HepG2 (cell line): ENCODE measurements around the gene RUNX2. TPM values are rescaled to one million over a fixed set of nuclear protein-coding genes. Genes with fewer than 3 reads are reported as not detected.
A peak's percentile ranks its signal among the peaks of the same experiment; 100 is the strongest.

Experiments used
- CBX5 ChIP-seq: sonication (generic); formaldehyde crosslinking; IDR thresholded peaks from 2 replicates; pipeline ENCODE4 v1.4.0; 2020; ENCODE audit warnings: missing genetic modification reagents, borderline replicate concordance
- CEBPG ChIP-seq: IDR thresholded peaks from 2 replicates; pipeline ENCODE4 v1.6.1; 2016
- DR1 ChIP-seq: sonication (generic); formaldehyde crosslinking; IDR thresholded peaks from 2 replicates; pipeline ENCODE4 v1.8.0; 2021; ENCODE audit warnings: mild to moderate bottlenecking, missing genetic modification reagents, inconsistent platforms
- HIVEP1 ChIP-seq: sonication (generic); formaldehyde crosslinking; IDR thresholded peaks from 2 replicates; pipeline ENCODE4 v1.4.0; 2020; ENCODE audit warnings: mild to moderate bottlenecking, missing genetic modification reagents
- HNRNPK ChIP-seq: fragments of 200-400 bp; formaldehyde crosslinking; IDR thresholded peaks from 2 replicates; pipeline ENCODE4 v1.6.1; 2018; ENCODE audit warnings: low read length, low read depth, moderate library complexity, mild to moderate bottlenecking; ENCODE audit not compliant: poor library complexity, severe bottlenecking
- KDM3A ChIP-seq: IDR thresholded peaks from 2 replicates; pipeline ENCODE4 v1.6.1; 2018; ENCODE audit warnings: low read depth, missing compliant biosample characterization
- NFRKB ChIP-seq: fragments of 450-650 bp; IDR thresholded peaks from 2 replicates; pipeline ENCODE4 v1.6.1; 2017
- NR1H2 ChIP-seq: sonication (generic); formaldehyde crosslinking; IDR thresholded peaks from 2 replicates; pipeline ENCODE4 v1.8.1; 2022; ENCODE audit warnings: low read depth, missing genetic modification reagents, borderline replicate concordance
- STAT5B ChIP-seq: sonication (generic); formaldehyde crosslinking; IDR thresholded peaks from 2 replicates; pipeline ENCODE4 v1.4.0; 2020; ENCODE audit warnings: missing genetic modification reagents
- TAF1 ChIP-seq: sonication (generic); formaldehyde crosslinking; IDR thresholded peaks from 2 replicates; pipeline ENCODE4 v1.4.0; 2020; ENCODE audit warnings: missing genetic modification reagents
- TEAD3 ChIP-seq: optimal IDR thresholded peaks from 2 replicates; pipeline ENCODE3; 2016; ENCODE audit warnings: borderline replicate concordance
- TOE1 ChIP-seq: sonication (generic); formaldehyde crosslinking; IDR thresholded peaks from 2 replicates; pipeline ENCODE4 v1.4.0; 2020; ENCODE audit warnings: mild to moderate bottlenecking, missing genetic modification reagents
- ZNF232 ChIP-seq: sonication (generic); formaldehyde crosslinking; IDR thresholded peaks from 2 replicates; pipeline ENCODE4 v1.4.0; 2020; ENCODE audit warnings: missing genetic modification reagents, borderline replicate concordance
- ZNF607 ChIP-seq: sonication (generic); formaldehyde crosslinking; IDR thresholded peaks from 2 replicates; pipeline ENCODE4 v1.5.1; 2020; ENCODE audit warnings: missing genetic modification reagents, mild to moderate bottlenecking, borderline replicate concordance
- ZNF616 ChIP-seq: sonication (generic); formaldehyde crosslinking; IDR thresholded peaks from 2 replicates; pipeline ENCODE4 v1.5.0; 2020; ENCODE audit warnings: low read depth, mild to moderate bottlenecking, missing genetic modification reagents
- ZNF660 ChIP-seq: sonication (generic); formaldehyde crosslinking; IDR thresholded peaks from 2 replicates; pipeline ENCODE4 v1.5.1; 2020; ENCODE audit warnings: mild to moderate bottlenecking, low read depth, missing genetic modification reagents, borderline replicate concordance
- ZNF777 ChIP-seq: sonication (generic); formaldehyde crosslinking; IDR thresholded peaks from 2 replicates; pipeline ENCODE4 v1.4.0; 2020; ENCODE audit warnings: missing genetic modification reagents
- ZNF790 ChIP-seq: sonication (generic); formaldehyde crosslinking; IDR thresholded peaks from 2 replicates; pipeline ENCODE4 v1.8.0; 2022; ENCODE audit warnings: missing genetic modification reagents, mild to moderate bottlenecking, borderline replicate concordance
- polyA plus RNA-seq, 8 experiments: library from polyadenylated mRNA; depleted of rRNA in 3 of 8; stranded (reverse) in 7 of 8; unstranded in 1 of 8; fragments of >200 nt; fragmentation: Illumina TruSeq in 4 of 8; extraction: Trizol in 4 of 8; gene quantifications; 2 replicates each; pipeline versions ENCODE4 v1.2.1 to v1.2.3, GENCODE V29; 2011 to 2016; ENCODE audit warnings: low read depth in 4 of 8, missing spikeins in 1 of 8, mixed read lengths in 1 of 8; ENCODE audit not compliant: insufficient read depth in 1 of 8
- total RNA-seq, 5 experiments: library from RNA; depleted of rRNA; stranded (reverse); fragments of >200 nt; fragmentation: Illumina TruSeq; extraction: Trizol; gene quantifications; 2 replicates each; pipeline ENCODE4 v1.2.3, GENCODE V29; 2016; ENCODE audit warnings: low read depth in 1 of 5
- TF ChIP-seq, protein P1 (sequence below): sonication (generic); formaldehyde crosslinking; IDR thresholded peaks from 2 replicates; pipeline ENCODE4 v1.8.0; 2022; ENCODE audit warnings: missing genetic modification reagents, mild to moderate bottlenecking, moderate library complexity, borderline replicate concordance
- TF ChIP-seq, protein P2 (sequence below): sonication (generic); formaldehyde crosslinking; conservative IDR thresholded peaks from 2 replicates; pipeline ENCODE4 v1.4.0; 2020; ENCODE audit warnings: missing genetic modification reagents

Gene RUNX2
- total and polyA plus RNA-seq, 2 of the 13 experiments (the other 11 are each of a cell fraction or from before 2014, with no cell fraction given), result not detected

DNA sequence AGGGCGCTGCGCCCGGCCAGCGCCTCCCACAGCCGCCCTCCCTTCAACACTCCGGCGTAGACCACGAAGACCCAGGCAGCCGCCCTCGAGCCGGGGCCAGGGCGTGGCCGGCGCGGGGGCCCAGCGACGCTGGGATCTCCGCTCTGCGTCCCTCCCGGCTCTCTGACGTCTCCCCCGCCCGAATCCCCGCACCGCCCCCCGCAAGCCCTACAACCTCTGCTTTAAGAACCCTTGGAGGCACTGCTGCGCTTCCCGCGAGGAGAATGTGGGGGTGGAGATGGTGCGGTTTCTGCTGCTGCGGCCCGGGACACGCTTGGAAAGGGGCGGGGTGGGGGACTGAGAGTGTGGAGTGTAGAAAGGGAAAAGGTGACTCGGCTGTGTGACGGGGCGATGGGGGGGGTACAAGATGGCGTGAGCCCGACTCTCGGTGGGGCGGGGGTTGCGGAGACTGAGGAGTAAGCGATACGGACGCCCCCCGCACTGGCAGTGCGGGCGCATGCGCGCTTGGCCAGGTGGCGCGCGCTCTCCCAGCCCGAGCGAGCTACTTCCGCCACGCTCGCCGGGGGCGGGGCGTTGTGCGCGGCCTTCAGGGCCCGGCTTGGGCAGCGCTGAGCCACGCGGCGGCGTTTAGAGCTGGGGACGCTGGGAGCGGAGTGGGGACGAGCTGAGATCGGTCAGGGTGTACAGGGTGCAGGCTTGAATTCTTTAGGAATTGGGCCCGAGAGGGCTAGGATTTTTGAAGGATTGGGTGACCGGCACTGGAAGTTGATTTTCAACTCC lies 49.6 kb downstream of the RUNX2 start, which contains the start of gene SUPT3H (continued):
- TF ChIP-seq, protein P1, sequence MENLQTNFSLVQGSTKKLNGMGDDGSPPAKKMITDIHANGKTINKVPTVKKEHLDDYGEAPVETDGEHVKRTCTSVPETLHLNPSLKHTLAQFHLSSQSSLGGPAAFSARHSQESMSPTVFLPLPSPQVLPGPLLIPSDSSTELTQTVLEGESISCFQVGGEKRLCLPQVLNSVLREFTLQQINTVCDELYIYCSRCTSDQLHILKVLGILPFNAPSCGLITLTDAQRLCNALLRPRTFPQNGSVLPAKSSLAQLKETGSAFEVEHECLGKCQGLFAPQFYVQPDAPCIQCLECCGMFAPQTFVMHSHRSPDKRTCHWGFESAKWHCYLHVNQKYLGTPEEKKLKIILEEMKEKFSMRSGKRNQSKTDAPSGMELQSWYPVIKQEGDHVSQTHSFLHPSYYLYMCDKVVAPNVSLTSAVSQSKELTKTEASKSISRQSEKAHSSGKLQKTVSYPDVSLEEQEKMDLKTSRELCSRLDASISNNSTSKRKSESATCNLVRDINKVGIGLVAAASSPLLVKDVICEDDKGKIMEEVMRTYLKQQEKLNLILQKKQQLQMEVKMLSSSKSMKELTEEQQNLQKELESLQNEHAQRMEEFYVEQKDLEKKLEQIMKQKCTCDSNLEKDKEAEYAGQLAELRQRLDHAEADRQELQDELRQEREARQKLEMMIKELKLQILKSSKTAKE (CRISPR knock-in tag), result peak; percentile 74
- TF ChIP-seq KDM3A (CRISPR knock-in tag), result peak; percentile 86; the same call in 1 of the 2 replicates
- TF ChIP-seq, protein P2, sequence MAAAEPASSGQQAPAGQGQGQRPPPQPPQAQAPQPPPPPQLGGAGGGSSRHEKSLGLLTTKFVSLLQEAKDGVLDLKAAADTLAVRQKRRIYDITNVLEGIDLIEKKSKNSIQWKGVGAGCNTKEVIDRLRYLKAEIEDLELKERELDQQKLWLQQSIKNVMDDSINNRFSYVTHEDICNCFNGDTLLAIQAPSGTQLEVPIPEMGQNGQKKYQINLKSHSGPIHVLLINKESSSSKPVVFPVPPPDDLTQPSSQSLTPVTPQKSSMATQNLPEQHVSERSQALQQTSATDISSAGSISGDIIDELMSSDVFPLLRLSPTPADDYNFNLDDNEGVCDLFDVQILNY (CRISPR knock-in tag), result peak; percentile 30; the same call in 1 of the 2 replicates
- peak; percentile 88; the same call in 1 of the 2 replicates for TF ChIP-seq DR1 (CRISPR knock-in tag)
- TF ChIP-seq ZNF790 (CRISPR knock-in tag), result peak; percentile 97
- peak; percentile 71 for TF ChIP-seq HIVEP1 (CRISPR knock-in tag)
- peak; percentile 20; the same call in 1 of the 2 replicates for TF ChIP-seq STAT5B (CRISPR knock-in tag)
- TF ChIP-seq HNRNPK, result peak; percentile 96
- no peak for TF ChIP-seq TOE1
- TF ChIP-seq ZNF607 (CRISPR knock-in tag), result peak; percentile 97
- TF ChIP-seq NFRKB, result peak; percentile 33; the same call in 1 of the 2 replicates
- 0 out of 2 replicates have a peak, but pooled peaks have one; percentile 26 for TF ChIP-seq CBX5
- 0 out of 2 replicates have a peak, but pooled peaks have one; percentile 62 for TF ChIP-seq NR1H2 (CRISPR knock-in tag)
- TF ChIP-seq TEAD3 (CRISPR knock-in tag), result no peak
- peak; percentile 85 for TF ChIP-seq ZNF616 (CRISPR knock-in tag)
- TF ChIP-seq TAF1 (CRISPR knock-in tag), result peak; percentile 85
- TF ChIP-seq ZNF777 (CRISPR knock-in tag), result peak; percentile 78
- TF ChIP-seq ZNF660 (CRISPR knock-in tag), result no peak
- no peak for TF ChIP-seq CEBPG (CRISPR knock-in tag)
- peak; percentile 73 for TF ChIP-seq ZNF232 (CRISPR knock-in tag)
